GM12891 (cell line): ENCODE results near the gene LMF2.

Source experiments
- POLR2A ChIP-seq: IDR thresholded peaks from 2 replicates; pipeline ENCODE4 v1.6.1; 2011; ENCODE audit warnings: low read depth, low read length, control low read depth
- POLR2AphosphoS5 ChIP-seq: IDR thresholded peaks from 2 replicates; pipeline ENCODE4 v1.6.1; 2011; ENCODE audit warnings: low read depth, low read length, control low read depth

GRCh38 chr22:50550395-50550794 lies 42.9 kb upstream of the LMF2 start:
- TF ChIP-seq POLR2A (no peak), POLR2AphosphoS5 (no peak)
